Choroid plexus epithelial cell (primary cell): ENCODE data around the gene HSPH1.

Experiments
- DNase-seq: peaks from one replicate; pipeline ENCODE4 v3.0.0-alpha.2; 2010; ENCODE audit warnings: low read depth
- H3K4me3 ChIP-seq: 2 replicates; pipeline ENCODE4 v1.5.1; 2011; ENCODE audit warnings: low read depth, mild to moderate bottlenecking, control low read depth, low read length, moderate library complexity
- TF ChIP-seq, protein P1 (sequence below): conservative IDR thresholded peaks from 2 replicates; pipeline ENCODE4 v1.5.1; 2011; ENCODE audit warnings: low read depth, mild to moderate bottlenecking, control low read depth, inconsistent platforms, low read length, moderate library complexity

Gene HSPH1

DNA sequence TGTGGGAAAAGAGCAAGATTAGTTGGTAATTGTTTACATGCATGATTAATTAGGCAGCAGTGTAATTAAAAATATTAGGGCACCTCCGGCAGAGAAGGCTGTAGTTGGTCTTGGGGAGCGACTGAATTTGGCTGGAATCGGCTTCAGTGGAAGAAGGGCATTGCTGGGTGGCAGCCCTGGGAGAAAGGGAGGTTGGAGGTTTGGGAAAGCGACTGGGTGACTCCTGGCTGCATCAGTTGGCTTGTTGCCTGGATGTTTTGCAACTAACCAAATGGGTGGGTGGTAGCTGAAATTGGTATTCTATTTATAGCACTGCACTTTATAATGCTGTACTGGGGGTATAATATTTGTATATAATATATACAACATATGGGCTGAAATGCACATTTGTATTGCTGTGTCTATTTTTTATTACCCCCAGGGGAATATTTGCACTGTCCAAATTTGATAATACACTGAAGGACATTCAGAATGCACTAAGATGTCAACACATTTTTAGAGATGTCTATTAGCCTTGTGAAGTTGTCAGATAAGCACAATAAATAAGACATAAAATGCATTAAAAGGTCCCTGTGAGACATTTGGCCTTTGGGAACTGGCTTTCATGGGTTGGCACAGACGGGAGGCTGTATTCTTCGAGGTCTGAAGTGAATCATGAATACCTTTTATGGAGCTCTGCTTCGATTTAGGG is 39.8 kb upstream of the HSPH1 start:
- TF ChIP-seq, protein P1, sequence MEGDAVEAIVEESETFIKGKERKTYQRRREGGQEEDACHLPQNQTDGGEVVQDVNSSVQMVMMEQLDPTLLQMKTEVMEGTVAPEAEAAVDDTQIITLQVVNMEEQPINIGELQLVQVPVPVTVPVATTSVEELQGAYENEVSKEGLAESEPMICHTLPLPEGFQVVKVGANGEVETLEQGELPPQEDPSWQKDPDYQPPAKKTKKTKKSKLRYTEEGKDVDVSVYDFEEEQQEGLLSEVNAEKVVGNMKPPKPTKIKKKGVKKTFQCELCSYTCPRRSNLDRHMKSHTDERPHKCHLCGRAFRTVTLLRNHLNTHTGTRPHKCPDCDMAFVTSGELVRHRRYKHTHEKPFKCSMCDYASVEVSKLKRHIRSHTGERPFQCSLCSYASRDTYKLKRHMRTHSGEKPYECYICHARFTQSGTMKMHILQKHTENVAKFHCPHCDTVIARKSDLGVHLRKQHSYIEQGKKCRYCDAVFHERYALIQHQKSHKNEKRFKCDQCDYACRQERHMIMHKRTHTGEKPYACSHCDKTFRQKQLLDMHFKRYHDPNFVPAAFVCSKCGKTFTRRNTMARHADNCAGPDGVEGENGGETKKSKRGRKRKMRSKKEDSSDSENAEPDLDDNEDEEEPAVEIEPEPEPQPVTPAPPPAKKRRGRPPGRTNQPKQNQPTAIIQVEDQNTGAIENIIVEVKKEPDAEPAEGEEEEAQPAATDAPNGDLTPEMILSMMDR, result no peak
- DNase-seq, result peak; percentile 19
- peak overlapping the region; percentile 67 for H3K4me3 ChIP-seq

DNA sequence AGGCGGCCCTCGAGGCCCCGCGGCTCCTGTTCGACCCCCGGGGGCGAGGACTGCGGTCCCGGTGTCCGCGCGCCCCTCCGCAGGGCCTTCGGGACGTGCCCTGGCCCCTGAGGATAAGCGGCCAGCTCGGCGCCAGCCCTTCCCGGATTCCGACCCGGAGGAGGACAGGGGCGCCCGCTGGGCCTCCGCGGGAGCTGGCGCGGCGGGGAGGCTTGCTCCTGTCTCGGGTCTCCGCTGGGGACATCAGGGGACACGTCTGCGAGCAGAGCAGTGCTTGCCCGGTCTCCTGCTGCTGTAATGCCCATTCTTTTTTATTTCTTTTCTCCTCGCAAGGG is 38.9 kb upstream of the HSPH1 start:
- no peak for DNase-seq
- peak overlapping the region; percentile 67 for H3K4me3 ChIP-seq
- TF ChIP-seq, protein P1, result no peak

DNA sequence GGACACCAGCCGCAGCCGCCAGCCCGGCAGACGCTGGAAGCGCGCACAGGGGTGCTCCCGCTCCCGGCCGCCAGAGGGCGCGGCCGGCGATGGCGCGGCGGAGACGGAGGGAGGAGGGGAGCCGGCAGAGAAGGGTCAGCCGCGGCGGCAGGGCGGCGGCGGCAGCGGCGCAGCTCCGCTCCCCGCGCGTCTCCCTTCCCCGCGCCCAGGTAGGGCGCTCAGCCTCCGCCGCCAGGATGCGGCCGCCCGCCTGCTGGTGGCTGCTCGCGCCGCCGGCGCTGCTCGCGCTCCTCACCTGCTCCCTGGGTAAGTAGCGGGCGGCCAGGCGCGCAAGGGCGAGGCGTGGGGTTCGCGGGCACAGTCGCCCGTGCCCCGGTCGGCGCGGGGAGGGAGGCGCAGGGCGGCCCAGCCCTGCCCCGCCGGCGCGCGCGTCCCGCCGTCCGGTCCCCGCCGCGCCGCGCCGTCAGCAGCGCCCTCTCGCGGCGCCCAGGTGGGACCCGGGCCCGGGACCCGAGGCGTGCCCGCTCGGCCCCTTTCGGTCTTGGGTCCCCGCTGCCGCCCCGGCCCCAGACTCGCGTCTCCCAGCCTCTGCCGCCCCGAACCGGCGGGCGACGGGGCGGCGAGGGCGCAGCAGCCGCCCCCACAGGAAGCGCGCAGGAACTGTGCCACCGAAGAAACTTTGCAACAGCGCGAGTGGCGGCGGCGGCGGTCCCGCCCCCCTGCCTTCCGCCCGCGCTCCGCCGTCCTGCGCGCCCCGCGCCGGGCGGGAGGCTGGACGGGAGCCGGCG is 38.3 kb upstream of the HSPH1 start, which contains the start of gene B3GLCT:
TSS of gene B3GLCT (plus strand) at position 127 of the 788 bp plus-strand sequence. CDS start at position 237, 110 bp downstream.
- peak within 1 kb of the TSS; percentile 67 for H3K4me3 ChIP-seq
- TF ChIP-seq, protein P1, result peak; percentile 61
- peak; percentile 77 for DNase-seq

DNA sequence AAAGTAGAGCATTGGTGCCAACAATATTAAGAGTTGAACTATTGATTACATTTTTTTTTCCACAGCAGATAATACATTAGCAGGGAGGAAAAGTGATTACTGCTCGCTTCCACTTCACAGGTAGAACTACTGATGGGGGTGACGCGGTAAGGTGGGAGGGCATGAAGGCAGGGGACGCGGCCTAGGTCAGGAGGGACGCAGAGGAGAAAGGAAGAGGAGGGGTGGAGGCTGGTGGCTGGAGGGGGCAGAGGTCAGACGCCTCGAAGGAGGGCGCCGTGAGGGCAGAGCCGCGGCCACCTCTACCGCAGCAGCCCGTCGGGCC is 37.8 kb upstream of the HSPH1 start:
- peak overlapping the region; percentile 67 for H3K4me3 ChIP-seq
- TF ChIP-seq, protein P1, result no peak
- no peak for DNase-seq

DNA sequence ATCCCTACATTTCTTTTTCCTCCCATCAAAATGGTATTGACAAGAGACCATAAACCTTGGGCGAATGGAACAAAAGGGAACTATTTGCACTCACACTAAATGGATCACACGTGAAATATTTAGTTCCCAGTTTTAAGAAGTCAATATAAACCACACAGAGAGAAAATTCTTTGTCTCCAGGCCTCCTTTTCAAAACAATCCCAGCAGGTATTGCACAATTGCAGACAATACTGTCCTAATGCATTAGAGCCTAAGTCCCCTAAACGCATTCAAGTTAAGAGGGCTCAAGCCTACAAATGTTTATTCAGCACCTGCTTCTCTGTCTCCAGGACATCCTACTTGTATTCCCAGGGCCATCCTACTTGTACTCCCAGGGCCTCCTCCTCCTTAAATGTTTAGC is 36.8 kb upstream of the HSPH1 start:
- TF ChIP-seq, protein P1, result no peak
- DNase-seq, result no peak
- no peak overlapping the region for H3K4me3 ChIP-seq

DNA sequence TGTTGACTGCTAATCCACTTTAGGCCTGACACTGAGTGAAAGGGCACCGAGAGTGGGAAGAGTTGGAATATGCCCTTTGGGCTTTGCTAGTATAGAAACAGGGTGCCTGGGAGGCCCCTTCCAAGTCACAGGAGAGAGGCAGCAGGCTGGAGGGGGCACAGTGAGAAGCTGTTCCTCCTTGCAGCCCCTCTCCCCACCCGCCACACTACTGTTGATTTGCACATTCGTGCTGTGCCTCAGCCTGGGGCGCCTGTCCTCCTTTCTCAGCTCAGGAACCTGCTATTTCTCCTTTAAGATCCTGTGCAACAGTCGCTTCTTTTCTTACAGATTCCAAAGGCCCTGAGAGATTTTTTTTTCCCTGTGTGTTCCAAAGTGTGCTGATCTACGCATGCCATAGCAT is 35.3 kb upstream of the HSPH1 start:
- H3K4me3 ChIP-seq, result no peak overlapping the region
- TF ChIP-seq, protein P1, result no peak
- no peak for DNase-seq
